Transverse colon (tissue), 4 donors: ENCODE measurements around the gene PRR5L. TPM values are rescaled to one million over a fixed set of nuclear protein-coding genes. Genes with fewer than 3 reads are reported as not detected.
A peak's percentile ranks its signal among the peaks of the same experiment; 100 is the strongest.

ENCODE experiments used
- DNase-seq: peaks from one replicate; pipeline ENCODE4 v3.0.0-alpha.2; 2019
- H3K27ac ChIP-seq, 4 donors: fragments of 200-600 bp; sonication (generic); 2 replicates each; pipeline ENCODE4 v1.5.1; 2016 to 2018; ENCODE audit warnings: inconsistent platforms in 4 of 4
- H3K27me3 ChIP-seq: fragments of 200-600 bp; sonication (generic); 2 replicates; pipeline ENCODE4 v1.5.1; 2017; ENCODE audit warnings: inconsistent platforms
- H3K36me3 ChIP-seq, 4 donors: fragments of 200-600 bp; sonication (generic); 2 replicates each; pipeline ENCODE4 v1.5.1; 2017 to 2019; ENCODE audit warnings: inconsistent platforms in 4 of 4
- H3K4me1 ChIP-seq, 4 donors: fragments of 200-600 bp; sonication (generic); 2 replicates each; pipeline ENCODE4 v1.5.1; 2017 to 2020; ENCODE audit warnings: inconsistent platforms in 4 of 4
- H3K4me3 ChIP-seq, 4 donors: fragments of 200-600 bp; sonication (generic); 1 replicate in 1 of 4; 2 replicates in 3 of 4; pipeline versions ENCODE4 v1.5.1 to v1.6.1; 2017 to 2019; ENCODE audit warnings: inconsistent platforms in 4 of 4
- H3K9me3 ChIP-seq, 2 donors: fragments of 200-600 bp; sonication (generic); 2 replicates each; pipeline ENCODE4 v1.5.1; 2017 to 2019; ENCODE audit warnings: inconsistent platforms in 2 of 2
- EP300 ChIP-seq: sonication (generic); formaldehyde crosslinking; IDR thresholded peaks from one replicate; pipeline ENCODE4 v1.6.1; 2017; ENCODE audit warnings: antibody characterized with exemption, low read depth
- POLR2A ChIP-seq: fragments of 450-650 bp; IDR thresholded peaks from one replicate; pipeline ENCODE4 v1.6.1; 2016; ENCODE audit warnings: antibody characterized with exemption, mild to moderate bottlenecking, moderate library complexity
- POLR2AphosphoS5 ChIP-seq, 3 donors: sonication (generic); formaldehyde crosslinking; IDR thresholded peaks; one replicate each; pipeline ENCODE4 v1.6.1; 2016; ENCODE audit warnings: antibody characterized with exemption in 3 of 3
- whole genome bisulfite sequencing, 2 donors: methylation state at CpG; one replicate each; pipeline ENCODE4 v1.1.5; 2018; ENCODE audit warnings: low coverage in 1 of 2; 5-methylcytosine and 5-hydroxymethylcytosine counted together
- in situ Hi-C, 4 donors: fragments of 200-750 bp; cut with MboI; loops; one replicate each; pipeline versions ENCODE4 v1.15.0 to v1.15.1; 2017; ENCODE audit warnings: low sequenced_read_pairs in 3 of 4, low pct_ligation_motif_present in 1 of 4, low pct_unique_long_range_greater_than_20kb in 1 of 4
- intact Hi-C: fragments of 100-400 bp; cut with DNase I; formaldehyde crosslinking; loops from one replicate; pipeline ENCODE4 v1.15.1; 2023; ENCODE audit warnings: low total_unique reads
- total RNA-seq, 4 donors: library from RNA; depleted of rRNA; stranded (reverse); fragments of >200 nt; gene quantifications; one replicate each; pipeline ENCODE4 v1.1.0, GENCODE V29; 2016
- TF ChIP-seq, protein P1 (sequence below), 5 experiments: fragments of 200-600 bp in 3 of 5; fragments of 450-650 bp in 2 of 5; sonication (generic) in 3 of 5; IDR thresholded peaks; 1 replicate in 2 of 5; 2 replicates in 3 of 5; pipeline ENCODE4 v1.5.1; 2016 to 2017; ENCODE audit warnings: antibody characterized with exemption in 5 of 5, inconsistent platforms in 3 of 5, mild to moderate bottlenecking in 2 of 5, moderate library complexity in 1 of 5

The PRR5L gene
- total RNA-seq, 4 donors from 2014 or later = 203 to 418 (median 251) TPM

DNA sequence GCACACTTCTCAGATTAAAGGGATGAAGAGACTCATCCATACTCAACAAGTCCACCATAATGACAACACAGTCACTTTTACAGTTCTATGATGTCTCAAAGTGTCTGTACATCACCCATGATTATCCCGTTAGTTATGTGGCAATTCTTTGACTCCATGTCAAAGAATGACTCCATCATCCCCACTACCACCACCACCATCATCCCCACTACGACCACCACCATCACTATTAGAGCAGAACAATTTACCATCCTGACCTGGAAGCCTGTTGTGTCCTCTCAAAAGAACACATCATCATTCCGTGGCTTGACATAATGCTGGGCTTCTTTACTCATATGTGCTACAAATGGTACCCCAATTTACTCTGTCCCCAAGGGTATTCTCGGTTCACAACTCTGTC, 13.7 kb downstream of the PRR5L start:
- peaks cover 3 to 39% (median 10%) of the 10 kb centered on the region in 4 donors for H3K4me1 ChIP-seq
- TF ChIP-seq, protein P1, sequence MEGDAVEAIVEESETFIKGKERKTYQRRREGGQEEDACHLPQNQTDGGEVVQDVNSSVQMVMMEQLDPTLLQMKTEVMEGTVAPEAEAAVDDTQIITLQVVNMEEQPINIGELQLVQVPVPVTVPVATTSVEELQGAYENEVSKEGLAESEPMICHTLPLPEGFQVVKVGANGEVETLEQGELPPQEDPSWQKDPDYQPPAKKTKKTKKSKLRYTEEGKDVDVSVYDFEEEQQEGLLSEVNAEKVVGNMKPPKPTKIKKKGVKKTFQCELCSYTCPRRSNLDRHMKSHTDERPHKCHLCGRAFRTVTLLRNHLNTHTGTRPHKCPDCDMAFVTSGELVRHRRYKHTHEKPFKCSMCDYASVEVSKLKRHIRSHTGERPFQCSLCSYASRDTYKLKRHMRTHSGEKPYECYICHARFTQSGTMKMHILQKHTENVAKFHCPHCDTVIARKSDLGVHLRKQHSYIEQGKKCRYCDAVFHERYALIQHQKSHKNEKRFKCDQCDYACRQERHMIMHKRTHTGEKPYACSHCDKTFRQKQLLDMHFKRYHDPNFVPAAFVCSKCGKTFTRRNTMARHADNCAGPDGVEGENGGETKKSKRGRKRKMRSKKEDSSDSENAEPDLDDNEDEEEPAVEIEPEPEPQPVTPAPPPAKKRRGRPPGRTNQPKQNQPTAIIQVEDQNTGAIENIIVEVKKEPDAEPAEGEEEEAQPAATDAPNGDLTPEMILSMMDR (IDR thresholded peaks at IDR 0.05) = no peak
- intact Hi-C loops = no loop called here
- in situ Hi-C loops = no loop called here
- 90 to 100% methylated on average over 1 to 4 of the region's 4 CpGs for WGBS, 2 donors
- H3K4me3 ChIP-seq = no peak overlapping the region
- H3K27ac ChIP-seq = no peak overlapping the region
- no peak for DNase-seq
- H3K36me3 ChIP-seq = no peaks in the 10 kb centered on the region
- no peaks in the 10 kb centered on the region for H3K27me3 ChIP-seq
- no peaks in the 10 kb centered on the region for H3K9me3 ChIP-seq

DNA sequence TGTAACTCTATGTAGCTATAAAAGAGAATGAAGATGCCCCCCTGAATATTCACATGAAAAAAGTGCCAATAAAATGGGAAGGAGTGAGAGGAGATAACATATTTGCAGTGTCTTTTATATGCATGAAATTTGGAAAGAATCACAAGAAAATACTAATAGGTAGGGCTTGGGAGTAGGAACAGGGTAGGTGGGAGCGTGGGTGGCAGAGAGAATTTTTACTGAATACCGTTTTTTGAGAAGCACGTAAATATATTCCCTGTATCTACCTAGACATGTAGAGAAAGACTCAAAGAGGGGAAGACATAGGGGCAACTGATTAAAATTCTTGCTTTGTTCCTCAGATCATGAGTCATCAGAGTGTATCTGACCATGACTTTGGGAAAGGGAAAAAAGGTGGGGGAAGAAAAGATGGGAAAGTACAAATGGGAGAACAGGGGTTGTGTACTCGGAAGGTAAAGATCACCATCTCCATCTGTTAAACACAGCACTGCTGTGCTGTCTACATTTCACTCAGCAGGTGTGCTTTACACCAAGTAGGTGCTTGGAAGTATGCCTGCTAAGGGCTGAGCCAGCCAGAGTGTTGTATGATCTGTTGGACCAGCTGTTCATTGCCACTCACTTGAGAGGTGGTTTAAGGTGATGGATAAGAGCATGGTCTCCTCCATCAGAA, 16.0 kb downstream of the PRR5L start:
- intact Hi-C loops = no loop called here
- H3K36me3 ChIP-seq = no peaks in the 10 kb centered on the region
- no peaks in the 10 kb centered on the region for H3K9me3 ChIP-seq
- DNase-seq = no peak
- WGBS, 2 donors = 89 to 97% methylated on average over 3 to 4 of the region's 4 CpGs
- no peak overlapping the region for H3K27ac ChIP-seq
- in situ Hi-C loops = no loop called here
- TF ChIP-seq POLR2A = no peak
- TF ChIP-seq, protein P1 (IDR thresholded peaks at IDR 0.05) = no peak
- TF ChIP-seq EP300 = no peak
- no peak for TF ChIP-seq POLR2AphosphoS5 (IDR thresholded peaks at IDR 0.05)
- no peak overlapping the region for H3K4me3 ChIP-seq
- H3K27me3 ChIP-seq = no peaks in the 10 kb centered on the region
- H3K4me1 ChIP-seq = peaks cover 3 to 50% (median 19%) of the 10 kb centered on the region in 4 donors

DNA sequence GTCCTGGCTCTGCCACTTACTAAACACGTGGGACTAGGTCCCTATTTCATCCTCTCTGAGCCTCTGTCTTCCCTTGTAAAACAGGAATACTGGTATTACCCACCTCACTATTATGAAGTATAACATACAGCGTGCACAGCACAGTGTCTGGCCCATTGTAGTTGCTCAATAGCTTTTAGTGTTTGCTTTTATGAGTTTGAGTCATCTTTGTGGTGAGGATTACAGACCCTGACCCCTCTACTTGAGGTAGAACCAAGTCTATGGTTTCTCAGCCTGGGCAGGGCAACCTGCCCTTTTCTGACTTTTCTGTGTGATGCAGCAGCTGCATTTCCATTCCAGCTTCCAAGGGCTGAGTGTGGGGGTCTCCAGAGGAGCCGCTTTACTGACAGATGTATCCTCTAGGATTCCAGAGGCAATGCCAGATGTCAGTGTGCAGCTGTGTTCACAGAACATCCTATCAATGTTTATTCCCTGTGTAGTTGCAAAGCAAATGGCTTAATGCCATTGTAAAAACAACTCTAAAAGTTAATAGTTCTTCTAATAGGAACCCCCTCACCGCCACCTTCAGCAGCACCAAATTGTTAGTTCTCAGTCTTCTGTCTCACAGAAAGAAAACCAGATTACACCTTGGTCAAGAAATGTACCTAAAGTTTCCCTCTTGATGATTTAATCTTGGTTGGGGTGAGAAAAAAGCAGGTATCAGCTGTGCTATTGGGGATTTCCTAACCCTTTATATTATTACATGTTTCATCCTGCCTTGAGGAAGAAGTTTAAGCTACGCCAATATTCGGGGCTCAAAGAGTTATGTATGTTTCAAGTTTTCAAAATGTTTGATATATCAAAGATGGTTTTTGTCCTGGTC, 16.8 kb downstream of the PRR5L start:
- 61 to 64% methylated on average over 3 to 6 of the region's 6 CpGs for WGBS, 2 donors
- peaks cover 3 to 56% (median 23%) of the 10 kb centered on the region in 4 donors for H3K4me1 ChIP-seq
- no peaks in the 10 kb centered on the region for H3K27me3 ChIP-seq
- DNase-seq = no peak
- H3K27ac ChIP-seq = no peak overlapping the region
- in situ Hi-C loops (no loop called here), intact Hi-C loops (no loop called here)
- no peaks in the 10 kb centered on the region for H3K36me3 ChIP-seq
- no peak overlapping the region for H3K4me3 ChIP-seq
- TF ChIP-seq POLR2A = no peak
- TF ChIP-seq EP300 = no peak
- no peak for TF ChIP-seq POLR2AphosphoS5 (IDR thresholded peaks at IDR 0.05)
- TF ChIP-seq, protein P1 (IDR thresholded peaks at IDR 0.05) = no peak
- H3K9me3 ChIP-seq = no peaks in the 10 kb centered on the region

DNA sequence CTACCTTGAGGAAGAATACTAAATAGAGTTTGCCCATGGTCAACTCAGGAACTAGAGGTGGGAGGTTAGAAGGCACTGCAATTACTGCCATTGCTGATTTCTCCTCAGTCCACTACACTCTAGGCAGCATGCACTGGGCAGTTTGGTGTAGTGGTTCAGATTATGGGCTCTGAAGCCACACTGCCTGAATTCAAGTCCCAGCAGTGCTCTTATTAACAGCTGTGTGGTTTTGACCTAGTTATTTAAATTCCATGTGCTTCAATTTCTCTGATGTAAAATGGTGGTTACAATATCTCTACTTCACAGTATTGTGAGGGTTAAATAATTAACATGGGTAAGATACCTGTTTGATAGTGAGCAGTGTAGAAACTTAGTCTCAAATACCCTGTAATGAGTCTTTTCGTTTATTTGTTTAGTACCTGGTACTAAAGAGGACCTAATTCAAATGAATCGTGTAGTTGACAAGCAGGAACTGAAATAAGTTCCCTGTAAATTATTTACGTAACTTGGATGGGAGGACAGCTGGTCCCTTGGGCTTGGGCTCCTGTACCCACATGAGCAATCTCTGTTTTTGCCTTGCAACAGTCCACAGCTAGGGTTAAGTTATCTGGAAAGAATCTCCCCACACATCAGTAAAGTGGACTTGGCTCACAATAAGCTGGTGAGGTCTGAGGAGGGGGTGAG, 17.8 kb downstream of the PRR5L start:
- Histone ChIP-seq H3K4me1 (peaks cover 3 to 63% (median 26%) of the 10 kb centered on the region in 4 donors), H3K4me3 (no peak overlapping the region), H3K27me3 (no peaks in the 10 kb centered on the region), H3K27ac (peak overlapping the region; percentile 2 to 33 (median 18)), H3K36me3 (no peaks in the 10 kb centered on the region), H3K9me3 (no peaks in the 10 kb centered on the region)
- WGBS, 2 donors = 33% methylated on average over 1 to 3 of the region's 3 CpGs
- intact Hi-C loops = no loop called here
- TF ChIP-seq EP300 (no peak), POLR2A (no peak), POLR2AphosphoS5 (IDR thresholded peaks at IDR 0.05) (no peak)
- TF ChIP-seq, protein P1 (IDR thresholded peaks at IDR 0.05) = no peak
- DNase-seq = no peak
- in situ Hi-C loops = no loop called here
